Tibial artery (tissue), 4 donors: ENCODE measurements around the gene GLRX3.

Source experiments
- DNase-seq, 2 donors: peaks; one replicate each; pipeline ENCODE4 v3.0.0-alpha.2; 2019
- H3K27ac ChIP-seq, 2 donors: fragments of 200-600 bp; sonication (generic) in 1 of 2; 1 replicate in 1 of 2; 2 replicates in 1 of 2; pipeline ENCODE4 v1.5.1; 2018 to 2019; ENCODE audit warnings: mild to moderate bottlenecking in 1 of 2
- H3K27me3 ChIP-seq, 2 donors: fragments of 200-600 bp; sonication (generic) in 1 of 2; one replicate each; pipeline versions ENCODE4 v1.5.1 to v1.6.0; 2016 to 2019
- H3K36me3 ChIP-seq, 3 donors: fragments of 200-600 bp; sonication (generic) in 2 of 3; one replicate each; pipeline ENCODE4 v1.5.1; 2016 to 2019; ENCODE audit warnings: mild to moderate bottlenecking in 2 of 3
- H3K4me1 ChIP-seq, 4 donors: fragments of 200-600 bp; sonication (generic) in 2 of 4; 1 replicate in 3 of 4; 2 replicates in 1 of 4; pipeline ENCODE4 v1.5.1; 2016 to 2019
- H3K4me3 ChIP-seq, 2 donors: fragments of 200-600 bp; sonication (generic) in 1 of 2; 1 replicate in 1 of 2; 2 replicates in 1 of 2; pipeline ENCODE4 v1.5.1; 2018 to 2019; ENCODE audit warnings: mild to moderate bottlenecking in 2 of 2
- H3K9me3 ChIP-seq, 3 donors: fragments of 200-600 bp; sonication (generic) in 1 of 3; one replicate each; pipeline ENCODE4 v1.5.1; 2016 to 2019
- intact Hi-C: fragments of 100-400 bp; cut with DNase I; formaldehyde crosslinking; loops from one replicate; pipeline ENCODE4 v1.15.0; 2023; ENCODE audit warnings: low total_unique reads
- TF ChIP-seq, protein P1 (sequence below), 2 experiments: fragments of 200-600 bp in 1 of 2; fragments of 450-650 bp in 1 of 2; IDR thresholded peaks; one replicate each; pipeline ENCODE4 v1.5.1; 2017 to 2019; ENCODE audit warnings: antibody characterized with exemption in 2 of 2, mild to moderate bottlenecking in 1 of 2, moderate library complexity in 1 of 2

GLRX3 gene

DNA sequence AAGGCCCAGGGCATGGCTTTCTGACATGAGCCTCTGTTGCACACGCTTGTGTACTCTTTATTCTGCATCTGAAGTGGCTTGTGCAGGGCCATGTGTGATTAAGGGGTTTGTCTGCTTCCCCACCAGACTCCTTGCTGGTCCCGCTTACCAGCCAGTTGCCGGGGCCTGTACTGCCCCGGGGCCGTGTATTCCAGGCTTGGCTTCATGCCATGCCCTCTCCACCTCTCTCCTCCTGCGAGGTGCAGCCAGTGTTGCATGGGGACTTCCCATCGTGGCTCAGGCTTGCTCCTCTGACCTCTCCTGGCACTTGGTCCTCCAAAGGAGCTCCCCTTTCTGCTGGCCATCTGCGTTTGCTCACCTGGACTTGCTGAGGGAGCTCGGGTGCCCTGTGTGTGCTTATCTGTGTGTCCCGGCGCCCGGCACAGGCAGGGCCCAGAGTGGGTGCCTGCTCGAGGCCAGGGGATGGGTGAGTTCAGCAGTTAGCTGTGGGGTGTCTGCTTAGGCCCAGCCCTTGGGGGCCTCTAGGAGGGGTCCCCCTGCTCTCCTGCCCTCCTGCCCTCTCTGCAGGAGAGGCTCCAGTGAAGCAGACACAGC is 14.6 kb upstream of the GLRX3 start:
- Histone ChIP-seq H3K36me3 (no peaks in the 10 kb centered on the region), H3K9me3 (peaks cover 0 to 5% (median 0%) of the 10 kb centered on the region in 3 donors), H3K4me1 (no peaks in the 10 kb centered on the region), H3K27ac (no peak overlapping the region), H3K27me3 (no peaks in the 10 kb centered on the region), H3K4me3 (no peak overlapping the region)
- intact Hi-C loops: no loop called here
- no peak for DNase-seq
- TF ChIP-seq, protein P1, sequence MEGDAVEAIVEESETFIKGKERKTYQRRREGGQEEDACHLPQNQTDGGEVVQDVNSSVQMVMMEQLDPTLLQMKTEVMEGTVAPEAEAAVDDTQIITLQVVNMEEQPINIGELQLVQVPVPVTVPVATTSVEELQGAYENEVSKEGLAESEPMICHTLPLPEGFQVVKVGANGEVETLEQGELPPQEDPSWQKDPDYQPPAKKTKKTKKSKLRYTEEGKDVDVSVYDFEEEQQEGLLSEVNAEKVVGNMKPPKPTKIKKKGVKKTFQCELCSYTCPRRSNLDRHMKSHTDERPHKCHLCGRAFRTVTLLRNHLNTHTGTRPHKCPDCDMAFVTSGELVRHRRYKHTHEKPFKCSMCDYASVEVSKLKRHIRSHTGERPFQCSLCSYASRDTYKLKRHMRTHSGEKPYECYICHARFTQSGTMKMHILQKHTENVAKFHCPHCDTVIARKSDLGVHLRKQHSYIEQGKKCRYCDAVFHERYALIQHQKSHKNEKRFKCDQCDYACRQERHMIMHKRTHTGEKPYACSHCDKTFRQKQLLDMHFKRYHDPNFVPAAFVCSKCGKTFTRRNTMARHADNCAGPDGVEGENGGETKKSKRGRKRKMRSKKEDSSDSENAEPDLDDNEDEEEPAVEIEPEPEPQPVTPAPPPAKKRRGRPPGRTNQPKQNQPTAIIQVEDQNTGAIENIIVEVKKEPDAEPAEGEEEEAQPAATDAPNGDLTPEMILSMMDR (IDR thresholded peaks at IDR 0.05): no peak

DNA sequence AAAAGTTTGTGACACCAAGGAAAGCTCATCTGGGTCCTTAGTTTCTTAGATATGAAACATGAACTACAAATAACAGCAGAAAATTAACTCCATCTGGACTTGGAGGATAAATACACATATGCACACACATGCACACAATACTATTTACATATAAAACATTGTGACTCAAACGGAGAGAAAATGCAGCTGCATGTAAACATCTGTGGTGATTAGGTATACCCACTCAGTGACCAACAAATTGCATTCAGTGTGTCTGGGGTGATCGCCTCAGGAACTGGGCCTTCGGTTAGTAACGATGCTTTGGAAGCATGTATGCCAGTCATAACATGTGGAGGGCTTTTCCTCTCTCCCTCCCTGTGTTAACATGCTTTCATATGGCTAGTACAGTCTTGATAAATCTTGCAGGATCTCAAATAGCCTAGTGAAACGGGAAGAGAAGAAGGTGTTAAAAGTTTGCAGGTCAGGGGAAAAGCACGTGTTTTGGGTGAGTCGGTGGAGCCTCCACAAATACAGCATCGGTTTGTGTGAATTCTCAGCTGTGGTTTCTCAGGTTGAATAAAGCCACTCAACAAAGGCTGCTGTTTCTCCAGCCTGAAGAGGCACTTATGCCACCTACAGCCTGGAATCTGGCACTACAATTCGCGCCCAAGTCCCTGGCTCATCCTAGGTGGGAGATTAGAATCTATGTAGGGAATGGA is 8.7 kb upstream of the GLRX3 start:
- Histone ChIP-seq H3K4me3 (no peak overlapping the region), H3K9me3 (no peaks in the 10 kb centered on the region), H3K4me1 (peaks cover 0 to 22% (median 13%) of the 10 kb centered on the region in 4 donors), H3K36me3 (no peaks in the 10 kb centered on the region), H3K27ac (no peak overlapping the region), H3K27me3 (peaks cover 0 to 2% of the 10 kb centered on the region in 2 donors)
- TF ChIP-seq, protein P1 (IDR thresholded peaks at IDR 0.05): peak; percentile 59 to 77
- intact Hi-C loops: no loop called here
- DNase-seq: peak in 1 of 2 donors; percentile 46

DNA sequence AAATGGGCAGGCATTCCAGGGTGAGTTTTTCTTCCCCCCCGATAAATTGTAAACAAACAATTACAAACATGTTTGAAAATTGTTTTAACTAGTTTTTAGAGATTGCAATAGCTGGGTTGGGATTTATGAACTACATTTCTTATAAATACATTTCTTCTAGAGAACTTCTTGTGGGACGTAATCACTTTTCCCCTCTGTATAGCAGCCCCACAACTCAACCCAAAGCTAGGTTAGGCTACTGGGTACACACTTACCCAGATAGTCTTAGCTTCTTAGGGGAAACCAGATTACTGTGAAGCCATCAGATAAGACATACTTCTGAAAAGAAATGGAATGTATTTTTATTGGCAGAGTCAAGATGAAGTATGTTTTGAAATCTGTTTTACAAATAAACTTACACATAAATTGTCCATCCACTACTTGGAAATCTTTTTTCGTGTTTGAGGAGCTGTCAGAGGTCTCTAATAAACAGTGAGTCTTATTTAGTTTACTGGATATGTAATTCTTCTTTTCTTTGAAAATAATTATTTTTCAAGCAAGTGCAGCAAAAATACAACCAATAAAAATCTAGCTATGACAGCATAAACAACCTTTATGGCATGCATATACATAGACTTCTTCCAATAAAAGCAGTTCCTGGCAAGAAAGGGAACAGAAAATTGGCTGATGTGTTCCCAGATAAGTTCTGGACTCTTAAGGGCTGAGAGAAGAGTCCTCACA is 8.0 kb upstream of the GLRX3 start:
- Histone ChIP-seq H3K4me1 (peaks cover 0 to 22% (median 13%) of the 10 kb centered on the region in 4 donors), H3K9me3 (no peaks in the 10 kb centered on the region), H3K27me3 (peaks cover 0 to 2% of the 10 kb centered on the region in 2 donors), H3K4me3 (no peak overlapping the region), H3K36me3 (no peaks in the 10 kb centered on the region), H3K27ac (peak overlapping the region in 1 of 2 donors; percentile 45)
- no peak for DNase-seq
- intact Hi-C loops: no loop called here
- TF ChIP-seq, protein P1 (IDR thresholded peaks at IDR 0.05): no peak

DNA sequence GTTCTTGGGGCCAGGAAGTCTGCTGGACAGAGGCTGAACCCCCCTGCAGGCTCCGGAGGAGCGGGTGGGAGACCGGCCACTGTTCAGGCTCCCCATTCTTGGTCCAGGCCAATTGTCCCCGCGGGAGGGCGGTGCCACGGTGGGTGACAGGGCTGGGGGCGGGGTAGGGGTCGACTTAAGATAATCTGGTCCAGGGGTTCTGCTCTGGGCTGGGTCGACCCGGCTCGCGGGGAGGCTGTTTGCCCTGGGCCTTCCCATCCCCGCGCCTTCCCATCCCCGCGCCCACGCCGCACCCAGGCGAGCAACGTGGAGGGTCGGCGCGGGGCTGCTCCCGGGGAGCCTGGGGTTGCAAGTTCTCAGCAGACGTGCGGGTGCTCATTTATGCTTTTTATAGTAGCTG is 7.3 kb upstream of the GLRX3 start:
- H3K9me3 ChIP-seq: no peaks in the 10 kb centered on the region
- no peak overlapping the region for H3K27ac ChIP-seq
- H3K36me3 ChIP-seq: no peaks in the 10 kb centered on the region
- peaks cover 0 to 22% (median 13%) of the 10 kb centered on the region in 4 donors for H3K4me1 ChIP-seq
- H3K27me3 ChIP-seq: peaks cover 0 to 2% of the 10 kb centered on the region in 2 donors
- H3K4me3 ChIP-seq: no peak overlapping the region
- DNase-seq: no peak
- TF ChIP-seq, protein P1 (IDR thresholded peaks at IDR 0.05): no peak
- intact Hi-C loops: no loop called here

DNA sequence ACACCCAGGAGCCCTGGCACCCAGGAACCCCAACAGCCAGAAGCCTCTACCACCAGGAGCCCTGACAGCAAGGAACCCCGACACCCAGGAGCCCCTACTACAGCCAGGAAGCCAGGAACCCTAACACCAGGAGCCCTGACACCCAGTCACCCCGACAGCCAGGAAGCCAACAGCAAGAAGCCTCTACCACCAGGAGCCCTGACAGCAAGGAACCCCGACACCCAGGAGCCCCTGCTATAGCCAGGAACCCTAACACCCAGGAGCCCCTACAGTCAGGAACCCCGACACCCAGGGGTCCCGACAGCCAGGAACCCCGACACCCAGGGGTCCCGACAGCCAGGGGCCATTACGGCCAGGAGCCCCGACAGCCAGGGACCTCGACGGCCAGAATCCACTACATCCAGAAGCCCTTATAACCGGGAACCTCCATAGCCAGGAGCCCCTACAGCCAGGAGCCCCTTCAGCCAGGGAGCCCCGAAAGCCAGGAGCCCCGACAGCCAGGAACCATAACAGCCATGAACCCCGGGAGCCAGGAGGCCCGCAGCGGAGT is 440 bp upstream of the GLRX3 start:
- H3K27ac ChIP-seq: peak overlapping the region; percentile 76 to 84
- peaks cover 0 to 40% (median 24%) of the 10 kb centered on the region in 4 donors for H3K4me1 ChIP-seq
- H3K9me3 ChIP-seq: no peaks in the 10 kb centered on the region
- intact Hi-C loops: loop anchor here (2.0 to 10.0 kb wide), 2 partner anchors 25 to 161 kb away; partner anchors contain the start of gene C10orf143
- TF ChIP-seq, protein P1 (IDR thresholded peaks at IDR 0.05): no peak
- DNase-seq: no peak
- no peaks in the 10 kb centered on the region for H3K27me3 ChIP-seq
- peak overlapping the region; percentile 88 to 92 for H3K4me3 ChIP-seq
- no peaks in the 10 kb centered on the region for H3K36me3 ChIP-seq
